ENCODE measurements around the gene IL23R.
A peak's percentile ranks its signal among the peaks of the same experiment; 100 is the strongest.
"Not testable (repeated sequence)": the region's sequence is repeated elsewhere in the genome, so short reads cannot be mapped to it uniquely, and the experiment has no call there.

The IL23R gene

GRCh38 chr1:67144696-67145095 is 21.6 kb upstream of the IL23R start:
- TF ChIP-seq CTCF (IDR thresholded peaks at IDR 0.05; ENCODE audit: insufficient read depth, low read length, poor library complexity, severe bottlenecking), result peak; percentile 47
- H3K27me3 ChIP-seq (replicated peaks; ENCODE audit: control insufficient read depth, insufficient read depth, low read length), result no peaks in the 10 kb centered on the region
- no peaks in the 10 kb centered on the region for H3K36me3 ChIP-seq (ENCODE audit: control insufficient read depth, insufficient read depth, low read length)
- no peak for DNase-seq (ENCODE audit: extremely low read depth, insufficient read length)
- H3K4me3 ChIP-seq (replicated peaks; ENCODE audit: low read depth, low read length), result no peak overlapping the region

- H3K27me3 ChIP-seq (replicated peaks; ENCODE audit: control insufficient read depth, insufficient read depth, low read length), result no peaks in the 10 kb centered on the region
- H3K36me3 ChIP-seq (ENCODE audit: control insufficient read depth, insufficient read depth, low read length), result no peaks in the 10 kb centered on the region
- TF ChIP-seq CTCF (IDR thresholded peaks at IDR 0.05; ENCODE audit: insufficient read depth, low read length, poor library complexity, severe bottlenecking), result no peak
- DNase-seq (ENCODE audit: extremely low read depth, insufficient read length), result no peak
- no peak overlapping the region for H3K4me3 ChIP-seq (replicated peaks; ENCODE audit: low read depth, low read length)
Measured at GRCh38 chr1:67146101-67146500, 20.2 kb upstream of the IL23R start.

- TF ChIP-seq CTCF (IDR thresholded peaks at IDR 0.05; ENCODE audit: insufficient read depth, low read length, poor library complexity, severe bottlenecking), result no peak
- Histone ChIP-seq H3K27me3 (replicated peaks; ENCODE audit: control insufficient read depth, insufficient read depth, low read length) (no peaks in the 10 kb centered on the region), H3K4me3 (replicated peaks; ENCODE audit: low read depth, low read length) (no peak overlapping the region), H3K36me3 (ENCODE audit: control insufficient read depth, insufficient read depth, low read length) (no peaks in the 10 kb centered on the region)
- no peak for DNase-seq (ENCODE audit: extremely low read depth, insufficient read length)
Measured at GRCh38 chr1:67146539-67146938, 19.7 kb upstream of the IL23R start.

- H3K27me3 ChIP-seq (replicated peaks; ENCODE audit: control insufficient read depth, insufficient read depth, low read length); DNase-seq (ENCODE audit: extremely low read depth, insufficient read length); H3K36me3 ChIP-seq (ENCODE audit: control insufficient read depth, insufficient read depth, low read length); H3K4me3 ChIP-seq (replicated peaks; ENCODE audit: low read depth, low read length): not testable (repeated sequence)
Measured at GRCh38 chr1:67147973-67148372, 18.3 kb upstream of the IL23R start.

- no peak overlapping the region for H3K4me3 ChIP-seq (replicated peaks; ENCODE audit: low read depth, low read length)
- no peak for TF ChIP-seq CTCF (IDR thresholded peaks at IDR 0.05; ENCODE audit: insufficient read depth, low read length, poor library complexity, severe bottlenecking)
Measured at GRCh38 chr1:67148516-67149178, 17.6 kb upstream of the IL23R start.

GRCh38 chr1:67149179-67149770 is 17.0 kb upstream of the IL23R start:
- no peak overlapping the region for H3K4me3 ChIP-seq (replicated peaks; ENCODE audit: low read depth, low read length)
- no peaks in the 10 kb centered on the region for H3K36me3 ChIP-seq (ENCODE audit: control insufficient read depth, insufficient read depth, low read length)
- peak; percentile 23 for DNase-seq (ENCODE audit: extremely low read depth, insufficient read length)
- TF ChIP-seq CTCF (IDR thresholded peaks at IDR 0.05; ENCODE audit: insufficient read depth, low read length, poor library complexity, severe bottlenecking), result peak; percentile 74
- no peaks in the 10 kb centered on the region for H3K27me3 ChIP-seq (replicated peaks; ENCODE audit: control insufficient read depth, insufficient read depth, low read length)

More at GRCh38 chr1:67148516-67149178, 17.6 kb upstream of the IL23R start:
- Histone ChIP-seq H3K36me3 (ENCODE audit: control insufficient read depth, insufficient read depth, low read length) (no peaks in the 10 kb centered on the region), H3K27me3 (replicated peaks; ENCODE audit: control insufficient read depth, insufficient read depth, low read length) (no peaks in the 10 kb centered on the region)
- DNase-seq (ENCODE audit: extremely low read depth, insufficient read length), result no peak
